Activated CD4-positive, alpha-beta T cell treated with anti-CD3 and anti-CD28 coated beads, Interleukin-2, amount 10 ng/mL, durations not matched to agents 24 days and 14 days (primary cell): ENCODE data around the gene CAPN7. TPM values are rescaled to one million over a fixed set of nuclear protein-coding genes. Genes with fewer than 3 reads are reported as not detected.
"Not testable (repeated sequence)": the region's sequence is repeated elsewhere in the genome, so short reads cannot be mapped to it uniquely, and the experiment has no call there.

ENCODE experiments used
- DNase-seq: peaks from one replicate; pipeline ENCODE4 v3.0.0; 2022
- H3K27ac Mint-ChIP-seq: one replicate; pipeline ENCODE4 v1.8.0; 2022; ENCODE audit warnings: mild to moderate bottlenecking, mixed read lengths
- H3K27me3 Mint-ChIP-seq: one replicate; pipeline ENCODE4 v1.8.0; 2022; ENCODE audit warnings: mixed read lengths
- H3K36me3 Mint-ChIP-seq: one replicate; pipeline ENCODE4 v1.8.0; 2022; ENCODE audit warnings: low read depth, mild to moderate bottlenecking, mixed read lengths
- H3K4me1 Mint-ChIP-seq: one replicate; pipeline ENCODE4 v1.8.0; 2021; ENCODE audit warnings: mixed read lengths
- H3K4me3 Mint-ChIP-seq: one replicate; pipeline ENCODE4 v1.8.0; 2022; ENCODE audit warnings: mild to moderate bottlenecking, moderate library complexity, mixed read lengths
- H3K9me3 Mint-ChIP-seq: one replicate; pipeline ENCODE4 v1.8.0; 2021; ENCODE audit warnings: mixed read lengths
- intact Hi-C: fragments of 100-400 bp; cut with micrococcal nuclease; formaldehyde crosslinking; loops from one replicate; pipeline ENCODE4 v1.15.1; 2023
- total RNA-seq: library from RNA; stranded (reverse); gene quantifications from 2 replicates; pipeline ENCODE4 v1.2.3, GENCODE V29; 2022

Gene CAPN7
- 25.4 and 29.9 TPM in 2 replicates for total RNA-seq

DNA sequence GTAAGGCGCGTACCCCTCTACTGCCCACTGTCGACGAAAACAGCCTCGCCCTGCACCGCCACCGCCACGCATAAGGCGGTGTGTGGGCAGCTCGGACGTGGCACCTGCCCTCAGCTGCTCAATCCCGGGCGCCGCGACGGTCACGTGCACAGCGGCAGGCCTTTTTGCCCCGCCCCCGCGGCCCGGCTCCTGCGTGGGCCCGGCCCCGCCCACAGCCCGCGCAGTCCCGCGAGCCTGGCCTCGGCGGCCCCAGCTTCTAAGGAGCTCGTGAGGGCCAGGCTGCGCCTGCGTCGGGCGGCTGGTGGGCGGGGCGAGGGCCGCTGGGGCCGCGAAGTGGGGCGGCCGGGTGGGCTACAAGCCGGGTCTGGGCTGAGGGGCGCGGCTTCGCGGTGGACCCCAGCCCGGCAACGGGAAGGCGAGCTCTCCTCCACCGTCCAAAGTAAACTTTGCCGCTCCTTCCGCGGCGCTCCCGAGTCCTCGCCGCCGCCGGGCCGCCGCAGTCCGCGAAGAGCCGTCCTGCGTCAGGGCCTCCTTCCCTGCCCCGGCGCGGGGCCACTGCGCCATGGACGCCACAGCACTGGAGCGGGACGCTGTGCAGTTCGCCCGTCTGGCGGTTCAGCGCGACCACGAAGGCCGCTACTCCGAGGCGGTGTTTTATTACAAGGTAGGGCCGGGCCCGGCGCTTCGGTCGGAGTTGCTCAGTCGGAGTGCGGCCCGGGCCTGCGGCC lies at the start of gene CAPN7:
Gene CAPN7 (plus strand): TSS at position 313 of the 728 bp plus-strand sequence. CDS start 250 bp downstream, at position 563.
- H3K4me3 Mint-ChIP-seq = peak within 1 kb of the TSS; percentile 92
- H3K27me3 Mint-ChIP-seq = no peaks in the 10 kb centered on the region
- H3K36me3 Mint-ChIP-seq = peaks cover 6% of the 10 kb centered on the region
- intact Hi-C loops = loop anchor here (1.0 to 10.0 kb wide), 9 partner anchors 63 to 651 kb away; partner anchors contain the start of genes BTD, EAF1, HACL1 and METTL6
- no peaks in the 10 kb centered on the region for H3K9me3 Mint-ChIP-seq
- peaks cover 18% of the 10 kb centered on the region for H3K4me1 Mint-ChIP-seq
- DNase-seq = peak; percentile 99
- peak within 1 kb of the TSS; percentile 93 for H3K27ac Mint-ChIP-seq

DNA sequence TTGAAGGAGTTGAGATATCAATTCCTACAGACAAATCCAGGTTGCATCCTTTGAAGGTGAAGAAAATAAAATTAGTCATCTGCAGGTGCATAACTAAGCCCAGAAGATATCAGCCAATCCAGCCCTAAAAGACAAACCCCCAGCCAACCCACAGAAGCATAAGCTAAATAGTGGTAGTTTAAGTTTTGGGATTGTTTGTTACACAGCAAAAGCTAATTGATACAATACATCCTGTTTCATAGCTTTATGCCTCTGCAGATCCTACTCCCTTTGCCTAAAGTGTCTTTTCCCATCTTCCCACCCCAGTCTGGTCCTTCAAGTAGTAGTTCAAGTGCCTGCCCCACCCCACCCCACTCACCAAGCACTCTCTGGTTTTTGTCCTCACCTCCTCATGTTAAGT lies 48.6 kb upstream of the CAPN7 start:
- no peak overlapping the region for H3K4me3 Mint-ChIP-seq
- H3K36me3 Mint-ChIP-seq = no peaks in the 10 kb centered on the region
- no peak overlapping the region for H3K27ac Mint-ChIP-seq
- H3K9me3 Mint-ChIP-seq = peaks cover 12% of the 10 kb centered on the region
- no peak for DNase-seq
- peaks cover 41% of the 10 kb centered on the region for H3K27me3 Mint-ChIP-seq
- intact Hi-C loops = no loop called here
- peaks cover 5% of the 10 kb centered on the region for H3K4me1 Mint-ChIP-seq

DNA sequence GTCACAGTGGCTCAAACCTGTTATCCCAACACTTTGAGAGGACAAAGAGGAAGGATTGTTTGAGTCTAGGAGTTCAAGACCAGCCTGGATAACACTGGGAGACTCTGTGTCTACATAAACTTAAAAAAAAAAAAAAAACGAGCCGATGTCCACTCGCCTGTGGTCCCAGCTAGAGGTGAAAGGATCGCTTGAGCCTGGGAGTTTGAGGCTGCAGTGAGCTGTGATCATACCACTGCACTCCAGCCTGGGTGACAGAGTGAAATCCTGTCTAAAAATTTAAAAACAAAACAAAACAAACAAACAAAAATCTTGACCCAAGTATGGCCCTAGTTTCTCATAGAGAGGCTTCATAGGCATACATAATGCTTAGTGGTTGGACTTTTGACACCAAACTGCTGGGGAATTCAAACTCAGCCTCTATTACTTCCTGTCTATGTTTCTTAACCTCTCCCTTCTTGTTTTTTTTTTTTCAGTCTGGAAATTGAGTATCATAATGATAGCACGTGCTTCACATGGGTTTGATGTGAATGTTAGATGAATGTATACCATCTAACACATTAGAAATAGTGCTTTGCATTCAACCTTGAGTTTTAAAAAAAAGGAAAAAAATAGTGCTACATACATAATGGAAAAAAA lies 46.4 kb upstream of the CAPN7 start:
- no peaks in the 10 kb centered on the region for H3K36me3 Mint-ChIP-seq
- H3K27ac Mint-ChIP-seq = no peak overlapping the region
- no peak for DNase-seq
- H3K9me3 Mint-ChIP-seq = peaks cover 12% of the 10 kb centered on the region
- intact Hi-C loops = no loop called here
- peaks cover 27% of the 10 kb centered on the region for H3K27me3 Mint-ChIP-seq
- no peak overlapping the region for H3K4me3 Mint-ChIP-seq
- peaks cover 5% of the 10 kb centered on the region for H3K4me1 Mint-ChIP-seq

DNA sequence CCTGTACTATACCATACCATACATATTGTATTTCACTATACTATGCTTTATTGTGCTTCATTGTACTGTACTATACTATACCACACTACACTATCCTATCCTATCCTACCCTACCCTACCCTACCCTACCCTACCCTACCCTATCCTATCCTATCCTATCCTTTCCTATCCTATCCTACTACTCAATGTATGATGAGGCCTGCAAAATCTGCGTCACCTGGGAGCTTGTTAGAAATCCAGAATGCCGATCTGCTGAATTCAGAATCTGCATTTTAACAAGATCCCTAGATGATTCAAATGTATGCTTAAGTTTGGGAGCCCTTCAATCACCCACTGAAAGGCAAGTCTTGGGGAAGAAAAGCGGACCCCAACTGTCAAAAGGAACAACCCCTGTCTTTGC lies 45.4 kb upstream of the CAPN7 start:
- intact Hi-C loops = no loop called here
- Mint-ChIP-seq H3K4me1 (peaks cover 5% of the 10 kb centered on the region), H3K36me3 (no peaks in the 10 kb centered on the region), H3K9me3 (peaks cover 12% of the 10 kb centered on the region), H3K4me3 (no peak overlapping the region), H3K27ac (no peak overlapping the region), H3K27me3 (peaks cover 20% of the 10 kb centered on the region)
- no peak for DNase-seq

DNA sequence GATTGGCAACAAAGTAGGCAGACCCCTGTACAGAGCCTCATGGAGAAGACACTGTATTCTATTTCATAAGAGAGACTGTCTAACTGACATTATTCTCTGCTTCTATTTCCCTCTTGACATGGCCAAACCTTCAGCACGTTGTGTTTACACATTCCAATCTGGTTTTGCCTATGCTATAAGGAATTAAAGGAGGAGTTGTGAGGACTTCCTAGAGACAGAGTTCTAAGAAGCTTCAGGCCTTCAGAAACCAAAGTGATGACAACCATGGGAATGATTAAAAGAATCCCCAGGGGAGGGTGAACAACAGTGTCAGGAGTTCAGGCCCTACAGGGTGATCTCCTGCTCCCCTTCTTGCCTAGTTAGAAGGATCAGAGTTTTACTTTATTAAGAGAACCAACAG lies 44.9 kb upstream of the CAPN7 start:
- Mint-ChIP-seq H3K27ac (no peak overlapping the region), H3K27me3 (peaks cover 20% of the 10 kb centered on the region), H3K9me3 (peaks cover 12% of the 10 kb centered on the region), H3K4me1 (peaks cover 5% of the 10 kb centered on the region), H3K4me3 (no peak overlapping the region), H3K36me3 (no peaks in the 10 kb centered on the region)
- DNase-seq = no peak
- intact Hi-C loops = no loop called here

DNA sequence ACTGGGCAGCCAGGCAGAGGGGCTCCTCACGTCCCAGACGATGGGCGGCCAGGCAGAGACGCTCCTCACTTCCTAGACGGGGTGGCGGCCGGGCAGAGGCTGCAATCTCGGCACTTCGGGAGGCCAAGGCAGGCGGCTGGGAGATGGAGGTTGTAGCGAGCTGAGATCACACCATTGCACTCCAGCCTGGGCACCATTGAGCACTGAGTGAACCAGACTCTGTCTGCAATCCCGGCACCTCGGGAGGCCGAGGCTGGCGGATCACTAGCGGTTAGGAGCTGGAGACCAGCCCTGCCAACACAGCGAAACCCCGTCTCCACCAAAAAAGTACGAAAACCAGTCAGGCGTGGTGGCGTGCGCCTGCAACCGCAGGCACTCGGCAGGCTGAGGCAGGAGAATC lies 42.4 kb upstream of the CAPN7 start:
- DNase-seq, H3K27ac Mint-ChIP-seq, H3K36me3 Mint-ChIP-seq, intact Hi-C loops, H3K9me3 Mint-ChIP-seq, H3K4me1 Mint-ChIP-seq, H3K4me3 Mint-ChIP-seq: not testable (repeated sequence)
- peaks cover 15% of the 10 kb centered on the region for H3K27me3 Mint-ChIP-seq

DNA sequence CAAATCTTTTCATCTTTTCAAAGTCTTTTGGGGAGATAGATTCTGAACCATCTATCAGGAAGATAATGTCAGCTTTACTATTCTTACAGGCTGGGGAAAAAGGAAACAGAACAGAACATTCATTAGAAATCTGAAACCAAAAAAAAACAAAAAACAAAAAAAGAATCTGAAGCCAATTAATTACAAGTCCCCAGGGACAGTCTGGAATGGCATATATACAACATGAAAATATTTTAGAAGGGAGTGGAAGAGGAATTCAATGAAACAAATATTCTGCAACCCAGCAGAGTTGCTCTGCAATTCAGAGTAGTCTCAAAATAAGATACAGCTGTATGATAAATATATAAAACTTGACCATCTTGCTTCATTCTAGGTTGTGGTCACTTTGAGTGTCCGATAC lies 41.7 kb upstream of the CAPN7 start:
- no peak overlapping the region for H3K27ac Mint-ChIP-seq
- H3K9me3 Mint-ChIP-seq = no peaks in the 10 kb centered on the region
- intact Hi-C loops = no loop called here
- DNase-seq = no peak
- H3K36me3 Mint-ChIP-seq = no peaks in the 10 kb centered on the region
- H3K4me3 Mint-ChIP-seq = no peak overlapping the region
- H3K27me3 Mint-ChIP-seq = peaks cover 15% of the 10 kb centered on the region
- H3K4me1 Mint-ChIP-seq = peaks cover 5% of the 10 kb centered on the region

DNA sequence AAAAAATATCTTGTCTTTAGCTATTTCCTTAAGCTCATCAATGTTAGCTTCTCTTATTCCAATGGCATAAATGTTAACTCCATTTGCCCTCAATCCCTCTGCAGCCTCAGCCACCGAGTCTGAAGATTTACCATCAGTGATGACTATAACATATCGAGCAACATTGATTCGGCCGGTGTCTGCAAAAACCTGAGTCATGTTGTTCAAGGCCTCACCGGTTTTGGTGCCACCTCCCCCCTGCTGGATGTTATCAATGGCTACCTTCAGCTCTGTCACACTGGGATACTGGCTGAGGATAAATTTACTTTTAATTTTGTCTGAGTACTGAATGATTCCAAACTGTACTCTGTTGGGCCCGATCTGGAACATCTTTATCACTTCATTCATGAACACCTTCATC lies 41.0 kb upstream of the CAPN7 start:
- Mint-ChIP-seq H3K4me3 (no peak overlapping the region), H3K9me3 (no peaks in the 10 kb centered on the region), H3K4me1 (peaks cover under 1% of the 10 kb centered on the region), H3K36me3 (no peaks in the 10 kb centered on the region), H3K27me3 (peaks cover 18% of the 10 kb centered on the region), H3K27ac (no peak overlapping the region)
- intact Hi-C loops = no loop called here
- no peak for DNase-seq

DNA sequence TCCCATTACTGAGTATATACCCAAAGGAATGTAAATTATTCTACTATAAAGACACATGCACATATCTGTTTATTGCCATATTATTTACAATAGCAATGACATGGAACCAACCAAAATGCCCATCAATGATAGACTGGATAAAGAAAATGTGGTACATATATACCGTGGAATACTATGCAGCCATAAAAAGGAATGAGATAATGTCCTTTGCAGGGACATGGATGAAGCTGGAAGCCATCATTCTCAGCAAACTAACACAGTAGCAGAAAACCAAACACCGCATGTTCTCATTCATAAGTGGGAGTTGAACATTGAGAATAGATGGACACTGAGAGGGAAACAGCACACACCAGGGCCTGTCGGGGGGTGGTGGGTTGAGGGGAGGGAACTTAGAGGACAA lies 39.7 kb upstream of the CAPN7 start:
- H3K4me1 Mint-ChIP-seq, H3K9me3 Mint-ChIP-seq, H3K4me3 Mint-ChIP-seq, intact Hi-C loops, DNase-seq, H3K27ac Mint-ChIP-seq, H3K36me3 Mint-ChIP-seq: not testable (repeated sequence)
- H3K27me3 Mint-ChIP-seq = peaks cover 18% of the 10 kb centered on the region

DNA sequence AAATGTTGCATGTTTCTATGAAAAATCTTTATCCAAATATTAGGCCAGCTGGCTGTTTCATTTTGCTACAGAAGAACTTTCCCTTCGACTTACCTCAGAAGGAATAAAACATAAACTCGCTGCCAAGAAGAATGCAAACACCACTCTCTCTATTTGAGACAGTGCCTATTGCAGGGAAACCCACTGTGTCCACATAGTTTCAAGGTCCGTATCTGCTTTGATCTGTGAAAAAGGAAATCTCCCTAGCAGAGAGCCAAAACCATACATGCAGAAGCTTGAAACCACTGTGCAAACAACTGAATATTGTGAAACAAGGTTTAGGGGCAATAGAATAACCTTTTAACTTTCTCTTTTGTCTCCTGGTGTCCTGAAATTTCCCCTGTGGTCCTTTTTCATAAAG lies 35.0 kb upstream of the CAPN7 start:
- intact Hi-C loops = no loop called here

DNA sequence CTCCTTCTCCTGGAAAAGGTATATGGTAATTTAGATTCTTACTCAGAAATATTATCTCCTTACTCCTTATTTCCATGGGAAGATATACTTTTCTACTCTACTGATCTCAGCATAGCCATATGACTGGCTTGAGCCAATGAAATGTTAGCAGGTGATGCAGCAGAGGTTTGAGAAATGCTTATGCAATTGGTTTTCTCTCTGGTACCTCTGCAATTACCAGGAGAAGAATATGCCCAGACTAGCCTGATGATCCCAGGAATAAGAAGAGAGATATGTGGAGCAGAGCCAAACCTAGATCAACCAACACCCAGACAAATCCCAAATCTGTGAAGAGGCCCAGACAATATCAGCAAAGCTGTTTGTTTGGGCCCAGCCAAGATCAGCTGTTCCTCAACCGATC lies 33.2 kb upstream of the CAPN7 start:
- no peak overlapping the region for H3K27ac Mint-ChIP-seq
- peaks cover 2% of the 10 kb centered on the region for H3K4me1 Mint-ChIP-seq
- no peaks in the 10 kb centered on the region for H3K9me3 Mint-ChIP-seq
- no peaks in the 10 kb centered on the region for H3K36me3 Mint-ChIP-seq
- H3K4me3 Mint-ChIP-seq = no peak overlapping the region
- DNase-seq = no peak
- H3K27me3 Mint-ChIP-seq = peaks cover 47% of the 10 kb centered on the region
- intact Hi-C loops = no loop called here

More for the DNA sequence above, 35.0 kb upstream of the CAPN7 start:
- Mint-ChIP-seq H3K4me1 (peaks cover 2% of the 10 kb centered on the region), H3K36me3 (no peaks in the 10 kb centered on the region), H3K4me3 (no peak overlapping the region), H3K27ac (no peak overlapping the region), H3K27me3 (peaks cover 44% of the 10 kb centered on the region), H3K9me3 (no peaks in the 10 kb centered on the region)
- DNase-seq = no peak

DNA sequence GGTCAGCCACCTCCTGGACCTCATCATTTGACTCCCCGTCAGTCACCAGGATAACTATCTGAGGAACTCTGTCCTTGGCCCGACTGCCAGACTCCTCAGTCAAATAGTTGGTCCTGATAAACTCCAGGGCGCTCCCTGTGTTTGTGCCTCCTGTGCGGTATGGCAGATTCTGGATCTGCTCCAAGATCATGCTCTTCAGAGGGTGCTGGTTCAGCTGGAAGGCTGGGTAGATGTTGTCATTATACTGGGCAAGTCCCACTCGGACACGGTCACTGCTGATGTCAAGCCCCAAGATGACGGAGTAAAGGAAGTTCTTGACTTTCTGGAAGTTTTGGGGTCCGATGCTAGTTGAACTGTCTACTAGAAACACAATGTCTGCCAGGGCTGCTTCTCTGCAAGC lies 31.1 kb upstream of the CAPN7 start:
- H3K4me3 Mint-ChIP-seq = no peak overlapping the region
- H3K4me1 Mint-ChIP-seq = peaks cover 5% of the 10 kb centered on the region
- DNase-seq = no peak
- peaks cover 55% of the 10 kb centered on the region for H3K27me3 Mint-ChIP-seq
- H3K27ac Mint-ChIP-seq = no peak overlapping the region
- intact Hi-C loops = no loop called here
- no peaks in the 10 kb centered on the region for H3K36me3 Mint-ChIP-seq
- no peaks in the 10 kb centered on the region for H3K9me3 Mint-ChIP-seq

DNA sequence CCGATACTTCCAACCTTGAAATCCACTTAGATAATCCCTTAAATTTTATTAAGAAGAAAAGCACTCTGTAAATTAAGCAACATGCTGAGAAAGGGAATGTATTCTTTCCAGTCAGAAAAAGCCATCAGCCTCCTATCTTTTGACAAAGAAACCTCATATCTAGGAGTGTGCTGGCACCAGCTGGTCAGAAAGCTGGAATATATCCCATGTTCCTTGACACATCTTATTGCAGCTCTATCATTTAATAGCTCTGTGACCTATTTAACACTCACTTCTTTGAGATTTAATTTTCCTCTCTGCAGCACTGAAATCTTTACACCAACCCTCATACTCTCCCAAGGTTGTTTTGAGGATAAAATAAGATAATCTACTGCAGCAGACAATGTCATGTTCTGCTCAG lies 30.4 kb upstream of the CAPN7 start:
- Mint-ChIP-seq H3K4me3 (no peak overlapping the region), H3K27me3 (peaks cover 59% of the 10 kb centered on the region), H3K4me1 (peaks cover 10% of the 10 kb centered on the region), H3K36me3 (no peaks in the 10 kb centered on the region), H3K9me3 (no peaks in the 10 kb centered on the region), H3K27ac (no peak overlapping the region)
- intact Hi-C loops = no loop called here
- DNase-seq = no peak

DNA sequence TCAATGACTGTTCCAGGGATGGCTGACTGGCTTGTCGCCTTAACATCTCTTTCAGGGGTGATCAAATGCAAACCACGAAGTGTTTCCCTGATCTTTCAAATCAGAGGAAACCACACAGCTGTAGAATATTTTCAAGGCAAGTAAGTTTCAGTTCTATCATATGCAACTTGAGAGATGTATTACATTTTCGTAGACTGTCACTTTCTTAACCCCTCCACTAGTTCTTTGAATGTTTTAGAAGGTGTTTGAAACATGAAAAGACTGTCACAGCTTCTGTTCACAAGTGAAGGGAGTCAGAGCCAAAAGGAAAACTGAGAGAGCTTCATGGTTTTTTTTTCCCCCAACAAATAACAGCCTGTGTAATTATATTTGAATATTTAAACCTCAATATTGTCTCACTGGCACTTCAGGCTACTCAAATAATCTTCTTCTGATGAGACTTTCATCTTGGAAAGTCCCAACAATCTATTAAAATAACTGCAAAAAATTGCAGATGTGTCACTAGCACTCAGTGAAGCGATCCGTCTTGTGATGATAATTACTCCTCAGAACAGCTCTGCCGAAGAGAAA lies 25.9 kb upstream of the CAPN7 start:
- no peak overlapping the region for H3K27ac Mint-ChIP-seq
- no peak for DNase-seq
- no peak overlapping the region for H3K4me3 Mint-ChIP-seq
- H3K27me3 Mint-ChIP-seq = peaks cover 53% of the 10 kb centered on the region
- H3K36me3 Mint-ChIP-seq = no peaks in the 10 kb centered on the region
- intact Hi-C loops = no loop called here
- no peaks in the 10 kb centered on the region for H3K9me3 Mint-ChIP-seq
- peaks cover 8% of the 10 kb centered on the region for H3K4me1 Mint-ChIP-seq
